Epithelial cell of umbilical artery (primary cell): ENCODE results near the gene CDHR2. TPM values are rescaled to one million over a fixed set of nuclear protein-coding genes. Genes with fewer than 3 reads are reported as not detected.

Source experiments
- total RNA-seq: library from RNA; depleted of rRNA; stranded (reverse); fragments of >200 nt; gene quantifications from 2 replicates; pipeline ENCODE4 v1.2.3, GENCODE V29; 2014

The CDHR2 gene
- not detected in 2 replicates for total RNA-seq

GRCh38 chr5:176548967-176549444, at the start of gene CDHR2:
CDHR2 (plus strand) TSS chr5:176549342; CDS start chr5:176565353, 16,011 bp downstream.

GRCh38 chr5:176536902-176537553, 12.1 kb upstream of the CDHR2 start, which contains the start of gene RNF44:
RNF44 (minus strand) TSS chr5:176537402; CDS start chr5:176532472, 4,930 bp downstream.

GRCh38 chr5:176609724-176610434, 60.7 kb downstream of the CDHR2 start, which contains the start of gene GPRIN1:
GPRIN1 (minus strand) TSS chr5:176610156; CDS start chr5:176599834, 10,322 bp downstream.

GRCh38 chr5:176629853-176630680, 80.9 kb downstream of the CDHR2 start, which contains the start of the genes EIF4E1B and SNCB:
EIF4E1B (plus strand) TSS chr5:176630675; CDS start chr5:176642788, 12,113 bp downstream.
SNCB (minus strand) TSS chr5:176630534; CDS start chr5:176629654, 880 bp downstream.

Other genes starting within 250 kb of the CDHR2 start
- 74.0 and 83.8 TPM in 2 replicates for gene KIAA1191, start 187.6 kb upstream of the CDHR2 start, total RNA-seq
- gene ARL10, start 183.9 kb upstream of the CDHR2 start, total RNA-seq = 5.8 and 8.1 TPM in 2 replicates
- gene NOP16, start 160.7 kb upstream of the CDHR2 start, total RNA-seq = 34.4 and 39.2 TPM in 2 replicates
- gene HIGD2A, start 160.6 kb upstream of the CDHR2 start, total RNA-seq = 13.2 and 24.4 TPM in 2 replicates
- 145 and 173 TPM in 2 replicates for gene CLTB, start 132.8 kb upstream of the CDHR2 start, total RNA-seq
- 36.5 and 37.7 TPM in 2 replicates for gene FAF2, start 101.0 kb upstream of the CDHR2 start, total RNA-seq
- 1.2 and 4.2 TPM in 2 replicates for gene RNF44, start 11.9 kb upstream of the CDHR2 start, total RNA-seq
- gene GPRIN1, start 60.8 kb downstream of the CDHR2 start, total RNA-seq = 5.2 and 6.5 TPM in 2 replicates
- not detected in 2 replicates for gene SNCB, start 81.2 kb downstream of the CDHR2 start, total RNA-seq
- gene EIF4E1B, start 81.3 kb downstream of the CDHR2 start, total RNA-seq = not detected in 2 replicates
- 38.0 and 51.5 TPM in 2 replicates for gene TSPAN17, start 98.1 kb downstream of the CDHR2 start, total RNA-seq